ENCODE results near the gene C1orf105.

DNA sequence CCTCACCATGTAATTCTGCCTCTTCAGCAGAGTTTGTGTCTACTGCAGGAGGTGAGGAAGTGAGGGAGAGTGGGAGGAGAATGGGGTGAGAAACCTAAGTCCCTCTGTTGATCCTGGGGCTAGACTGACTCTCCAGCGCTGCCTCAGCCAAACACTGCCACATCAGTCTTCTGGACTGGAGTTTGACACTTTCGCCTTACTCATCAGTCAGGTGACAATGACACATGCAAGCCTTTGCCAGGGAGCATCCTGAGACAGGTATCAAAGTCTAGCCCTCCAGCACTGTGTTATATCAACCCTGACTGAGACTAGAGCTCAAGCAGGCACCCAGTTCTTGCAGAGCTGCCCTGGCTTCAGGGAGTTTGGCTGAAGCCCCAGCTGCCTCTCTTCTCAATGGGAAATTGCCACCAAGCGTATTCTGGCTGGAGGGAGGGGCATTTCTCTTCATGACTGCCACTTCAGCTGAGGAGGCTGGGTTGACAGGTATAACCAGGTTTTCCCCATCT lies 79.2 kb downstream of the C1orf105 start:
- TF ChIP-seq, protein P1, sequence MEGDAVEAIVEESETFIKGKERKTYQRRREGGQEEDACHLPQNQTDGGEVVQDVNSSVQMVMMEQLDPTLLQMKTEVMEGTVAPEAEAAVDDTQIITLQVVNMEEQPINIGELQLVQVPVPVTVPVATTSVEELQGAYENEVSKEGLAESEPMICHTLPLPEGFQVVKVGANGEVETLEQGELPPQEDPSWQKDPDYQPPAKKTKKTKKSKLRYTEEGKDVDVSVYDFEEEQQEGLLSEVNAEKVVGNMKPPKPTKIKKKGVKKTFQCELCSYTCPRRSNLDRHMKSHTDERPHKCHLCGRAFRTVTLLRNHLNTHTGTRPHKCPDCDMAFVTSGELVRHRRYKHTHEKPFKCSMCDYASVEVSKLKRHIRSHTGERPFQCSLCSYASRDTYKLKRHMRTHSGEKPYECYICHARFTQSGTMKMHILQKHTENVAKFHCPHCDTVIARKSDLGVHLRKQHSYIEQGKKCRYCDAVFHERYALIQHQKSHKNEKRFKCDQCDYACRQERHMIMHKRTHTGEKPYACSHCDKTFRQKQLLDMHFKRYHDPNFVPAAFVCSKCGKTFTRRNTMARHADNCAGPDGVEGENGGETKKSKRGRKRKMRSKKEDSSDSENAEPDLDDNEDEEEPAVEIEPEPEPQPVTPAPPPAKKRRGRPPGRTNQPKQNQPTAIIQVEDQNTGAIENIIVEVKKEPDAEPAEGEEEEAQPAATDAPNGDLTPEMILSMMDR (IDR thresholded peaks at IDR 0.05; ENCODE audit: insufficient read depth, low read length, poor library complexity, severe bottlenecking), result no peak
- no peak for TF ChIP-seq EZH2phosphoT487 (conservative IDR thresholded peaks at IDR 0.05; ENCODE audit: low read length)

All from SU-DHL-6 (cell line).